B cell (primary cell): ENCODE measurements around the gene ACER2.

Experiments used
- CTCF ChIP-seq: fragments of 200-600 bp; IDR thresholded peaks from one replicate; pipeline ENCODE4 v1.8.0; 2022; ENCODE audit warnings: antibody characterized with exemption, mild to moderate bottlenecking
- EZH2 ChIP-seq: IDR thresholded peaks from 2 replicates; pipeline ENCODE4 v1.6.1; 2012; ENCODE audit warnings: borderline replicate concordance, low read depth, mild to moderate bottlenecking, moderate library complexity, low read length; ENCODE audit not compliant: insufficient read depth, poor library complexity, severe bottlenecking

- TF ChIP-seq CTCF (no peak), EZH2 (no peak)
Observed at GRCh38 chr9:19456426-19456825, 47.6 kb downstream of the ACER2 start.
